HepG2 (cell line): ENCODE results near the gene WNK4. TPM values are rescaled to one million over a fixed set of nuclear protein-coding genes. Genes with fewer than 3 reads are reported as not detected.

Source experiments
- DNMT3B ChIP-seq: conservative IDR thresholded peaks from 2 replicates; pipeline ENCODE4 v1.6.1; 2016; ENCODE audit warnings: missing biosample characterization, control low read depth
- PHF21A ChIP-seq: sonication (generic); formaldehyde crosslinking; IDR thresholded peaks from 2 replicates; pipeline ENCODE4 v1.5.0; 2020; ENCODE audit warnings: mild to moderate bottlenecking, missing genetic modification reagents
- REPIN1 ChIP-seq: sonication (generic); formaldehyde crosslinking; IDR thresholded peaks from 2 replicates; pipeline ENCODE4 v1.8.0; 2022; ENCODE audit warnings: missing genetic modification reagents, low read depth, mild to moderate bottlenecking, borderline replicate concordance
- ZMYM2 ChIP-seq: sonication (generic); formaldehyde crosslinking; IDR thresholded peaks from 2 replicates; pipeline ENCODE4 v1.8.0; 2022; ENCODE audit warnings: mild to moderate bottlenecking, missing genetic modification reagents
- ZNF20 ChIP-seq: sonication (generic); formaldehyde crosslinking; IDR thresholded peaks from 2 replicates; pipeline ENCODE4 v1.4.0; 2020; ENCODE audit warnings: mild to moderate bottlenecking, moderate library complexity, missing genetic modification reagents
- ZNF263 ChIP-seq: sonication (generic); formaldehyde crosslinking; IDR thresholded peaks from 2 replicates; pipeline ENCODE4 v1.4.0; 2020; ENCODE audit warnings: missing genetic modification reagents
- ZNF33A ChIP-seq: sonication (generic); formaldehyde crosslinking; IDR thresholded peaks from 2 replicates; pipeline ENCODE4 v1.5.1; 2020; ENCODE audit warnings: missing genetic modification reagents, mild to moderate bottlenecking, moderate library complexity, borderline replicate concordance
- polyA plus RNA-seq, 8 experiments: library from polyadenylated mRNA; depleted of rRNA in 3 of 8; stranded (reverse) in 7 of 8; unstranded in 1 of 8; fragments of >200 nt; fragmentation: Illumina TruSeq in 4 of 8; extraction: Trizol in 4 of 8; gene quantifications; 2 replicates each; pipeline versions ENCODE4 v1.2.1 to v1.2.3, GENCODE V29; 2011 to 2016; ENCODE audit warnings: low read depth in 4 of 8, missing spikeins in 1 of 8, mixed read lengths in 1 of 8; ENCODE audit not compliant: insufficient read depth in 1 of 8
- total RNA-seq, 5 experiments: library from RNA; depleted of rRNA; stranded (reverse); fragments of >200 nt; fragmentation: Illumina TruSeq; extraction: Trizol; gene quantifications; 2 replicates each; pipeline ENCODE4 v1.2.3, GENCODE V29; 2016; ENCODE audit warnings: low read depth in 1 of 5
- TF ChIP-seq, protein P1 (sequence below): sonication (generic); formaldehyde crosslinking; IDR thresholded peaks from 2 replicates; pipeline ENCODE4 v1.5.0; 2020; ENCODE audit warnings: mild to moderate bottlenecking, missing genetic modification reagents, borderline replicate concordance
- TF ChIP-seq, protein P2 (sequence below): sonication (generic); formaldehyde crosslinking; conservative IDR thresholded peaks from 2 replicates; pipeline ENCODE4 v1.8.0; 2022; ENCODE audit warnings: mild to moderate bottlenecking, moderate library complexity, missing genetic modification reagents
- TF ChIP-seq, protein P3 (sequence below): sonication (generic); formaldehyde crosslinking; IDR thresholded peaks from 2 replicates; pipeline ENCODE4 v1.4.0; 2020; ENCODE audit warnings: mild to moderate bottlenecking, missing genetic modification reagents
- TF ChIP-seq, protein P4 (sequence below): sonication (generic); formaldehyde crosslinking; conservative IDR thresholded peaks from 2 replicates; pipeline ENCODE4 v1.5.0; 2020; ENCODE audit warnings: missing genetic modification reagents
- TF ChIP-seq, protein P5 (sequence below): IDR thresholded peaks from 2 replicates; pipeline ENCODE4 v1.6.1; 2016; ENCODE audit warnings: mild to moderate bottlenecking
- TF ChIP-seq, protein P6 (sequence below): sonication (generic); formaldehyde crosslinking; IDR thresholded peaks from 2 replicates; pipeline ENCODE4 v1.4.0; 2020; ENCODE audit warnings: mild to moderate bottlenecking, missing genetic modification reagents

WNK4 gene
- total and polyA plus RNA-seq, 2 of the 13 experiments (the other 11 are each of a cell fraction or from before 2014, with no cell fraction given): 2.7 to 13.7 TPM

DNA sequence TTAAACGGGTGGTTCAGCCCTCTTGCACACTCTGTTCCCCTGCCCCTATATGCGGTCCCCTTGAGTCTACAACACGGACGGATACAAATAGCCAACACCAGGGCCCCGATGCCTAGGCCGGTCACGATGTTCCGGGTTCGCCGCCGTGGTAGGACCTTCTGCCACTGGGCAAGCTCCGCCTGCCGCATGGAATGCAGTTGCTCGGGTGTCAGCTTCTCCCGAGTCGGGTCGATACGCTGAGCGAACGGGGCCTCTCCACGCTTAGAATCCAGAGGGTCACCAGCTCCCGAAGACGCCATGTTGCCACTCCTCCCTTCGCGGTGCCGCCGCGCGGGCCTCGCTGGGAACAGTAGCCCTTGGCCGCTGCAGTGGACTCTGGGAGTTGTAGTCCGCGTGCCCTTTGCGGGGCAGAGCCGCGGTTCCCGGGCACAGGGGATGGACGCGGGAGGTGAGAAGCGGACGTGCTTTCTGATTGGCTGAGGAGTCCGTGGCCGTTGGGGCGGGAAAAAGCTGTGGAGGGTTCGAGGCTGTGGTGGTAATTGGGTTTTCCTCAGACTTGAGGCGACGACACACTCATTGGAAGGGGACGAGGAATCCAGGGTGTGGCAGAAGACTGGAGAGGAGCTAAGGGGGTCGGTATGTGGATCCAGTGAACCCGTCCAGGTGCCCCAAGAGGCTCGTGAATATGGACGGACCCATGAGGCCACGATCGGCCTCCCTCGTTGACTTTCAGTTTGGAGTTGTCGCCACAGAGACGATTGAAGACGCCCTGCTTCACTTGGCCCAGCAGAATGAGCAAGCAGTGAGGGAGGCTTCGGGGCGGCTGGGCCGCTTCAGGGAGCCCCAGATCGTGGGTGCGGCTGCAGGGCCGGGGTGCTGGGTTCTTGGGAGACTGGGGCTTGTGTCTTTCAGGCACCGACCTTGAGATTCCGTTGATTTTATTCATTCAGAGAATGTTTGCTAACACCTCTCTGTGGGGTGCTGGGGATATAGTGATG, 18.3 kb downstream of the WNK4 start, which contains the start of the genes CNTD1 and COA3 (continued):
- TF ChIP-seq, protein P1, sequence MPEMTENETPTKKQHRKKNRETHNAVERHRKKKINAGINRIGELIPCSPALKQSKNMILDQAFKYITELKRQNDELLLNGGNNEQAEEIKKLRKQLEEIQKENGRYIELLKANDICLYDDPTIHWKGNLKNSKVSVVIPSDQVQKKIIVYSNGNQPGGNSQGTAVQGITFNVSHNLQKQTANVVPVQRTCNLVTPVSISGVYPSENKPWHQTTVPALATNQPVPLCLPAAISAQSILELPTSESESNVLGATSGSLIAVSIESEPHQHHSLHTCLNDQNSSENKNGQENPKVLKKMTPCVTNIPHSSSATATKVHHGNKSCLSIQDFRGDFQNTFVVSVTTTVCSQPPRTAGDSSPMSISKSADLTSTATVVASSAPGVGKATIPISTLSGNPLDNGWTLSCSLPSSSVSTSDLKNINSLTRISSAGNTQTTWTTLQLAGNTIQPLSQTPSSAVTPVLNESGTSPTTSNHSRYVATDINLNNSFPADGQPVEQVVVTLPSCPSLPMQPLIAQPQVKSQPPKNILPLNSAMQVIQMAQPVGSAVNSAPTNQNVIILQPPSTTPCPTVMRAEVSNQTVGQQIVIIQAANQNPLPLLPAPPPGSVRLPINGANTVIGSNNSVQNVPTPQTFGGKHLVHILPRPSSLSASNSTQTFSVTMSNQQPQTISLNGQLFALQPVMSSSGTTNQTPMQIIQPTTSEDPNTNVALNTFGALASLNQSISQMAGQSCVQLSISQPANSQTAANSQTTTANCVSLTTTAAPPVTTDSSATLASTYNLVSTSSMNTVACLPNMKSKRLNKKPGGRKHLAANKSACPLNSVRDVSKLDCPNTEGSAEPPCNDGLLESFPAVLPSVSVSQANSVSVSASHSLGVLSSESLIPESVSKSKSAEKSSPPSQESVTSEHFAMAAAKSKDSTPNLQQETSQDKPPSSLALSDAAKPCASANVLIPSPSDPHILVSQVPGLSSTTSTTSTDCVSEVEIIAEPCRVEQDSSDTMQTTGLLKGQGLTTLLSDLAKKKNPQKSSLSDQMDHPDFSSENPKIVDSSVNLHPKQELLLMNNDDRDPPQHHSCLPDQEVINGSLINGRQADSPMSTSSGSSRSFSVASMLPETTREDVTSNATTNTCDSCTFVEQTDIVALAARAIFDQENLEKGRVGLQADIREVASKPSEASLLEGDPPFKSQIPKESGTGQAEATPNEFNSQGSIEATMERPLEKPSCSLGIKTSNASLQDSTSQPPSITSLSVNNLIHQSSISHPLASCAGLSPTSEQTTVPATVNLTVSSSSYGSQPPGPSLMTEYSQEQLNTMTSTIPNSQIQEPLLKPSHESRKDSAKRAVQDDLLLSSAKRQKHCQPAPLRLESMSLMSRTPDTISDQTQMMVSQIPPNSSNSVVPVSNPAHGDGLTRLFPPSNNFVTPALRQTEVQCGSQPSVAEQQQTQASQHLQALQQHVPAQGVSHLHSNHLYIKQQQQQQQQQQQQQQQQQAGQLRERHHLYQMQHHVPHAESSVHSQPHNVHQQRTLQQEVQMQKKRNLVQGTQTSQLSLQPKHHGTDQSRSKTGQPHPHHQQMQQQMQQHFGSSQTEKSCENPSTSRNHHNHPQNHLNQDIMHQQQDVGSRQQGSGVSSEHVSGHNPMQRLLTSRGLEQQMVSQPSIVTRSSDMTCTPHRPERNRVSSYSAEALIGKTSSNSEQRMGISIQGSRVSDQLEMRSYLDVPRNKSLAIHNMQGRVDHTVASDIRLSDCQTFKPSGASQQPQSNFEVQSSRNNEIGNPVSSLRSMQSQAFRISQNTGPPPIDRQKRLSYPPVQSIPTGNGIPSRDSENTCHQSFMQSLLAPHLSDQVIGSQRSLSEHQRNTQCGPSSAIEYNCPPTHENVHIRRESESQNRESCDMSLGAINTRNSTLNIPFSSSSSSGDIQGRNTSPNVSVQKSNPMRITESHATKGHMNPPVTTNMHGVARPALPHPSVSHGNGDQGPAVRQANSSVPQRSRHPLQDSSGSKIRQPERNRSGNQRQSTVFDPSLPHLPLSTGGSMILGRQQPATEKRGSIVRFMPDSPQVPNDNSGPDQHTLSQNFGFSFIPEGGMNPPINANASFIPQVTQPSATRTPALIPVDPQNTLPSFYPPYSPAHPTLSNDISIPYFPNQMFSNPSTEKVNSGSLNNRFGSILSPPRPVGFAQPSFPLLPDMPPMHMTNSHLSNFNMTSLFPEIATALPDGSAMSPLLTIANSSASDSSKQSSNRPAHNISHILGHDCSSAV: no peak
- TF ChIP-seq, protein P2, sequence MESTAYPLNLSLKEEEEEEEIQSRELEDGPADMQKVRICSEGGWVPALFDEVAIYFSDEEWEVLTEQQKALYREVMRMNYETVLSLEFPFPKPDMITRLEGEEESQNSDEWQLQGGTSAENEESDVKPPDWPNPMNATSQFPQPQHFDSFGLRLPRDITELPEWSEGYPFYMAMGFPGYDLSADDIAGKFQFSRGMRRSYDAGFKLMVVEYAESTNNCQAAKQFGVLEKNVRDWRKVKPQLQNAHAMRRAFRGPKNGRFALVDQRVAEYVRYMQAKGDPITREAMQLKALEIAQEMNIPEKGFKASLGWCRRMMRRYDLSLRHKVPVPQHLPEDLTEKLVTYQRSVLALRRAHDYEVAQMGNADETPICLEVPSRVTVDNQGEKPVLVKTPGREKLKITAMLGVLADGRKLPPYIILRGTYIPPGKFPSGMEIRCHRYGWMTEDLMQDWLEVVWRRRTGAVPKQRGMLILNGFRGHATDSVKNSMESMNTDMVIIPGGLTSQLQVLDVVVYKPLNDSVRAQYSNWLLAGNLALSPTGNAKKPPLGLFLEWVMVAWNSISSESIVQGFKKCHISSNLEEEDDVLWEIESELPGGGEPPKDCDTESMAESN (CRISPR knock-in tag): peak; percentile 96
- TF ChIP-seq ZNF20 (CRISPR knock-in tag) (no peak), REPIN1 (peak; percentile 82), PHF21A (peak; percentile 88; the same call in 1 of the 2 replicates), ZMYM2 (CRISPR knock-in tag) (peak; percentile 97), ZNF263 (CRISPR knock-in tag) (peak; percentile 30; the same call in 1 of the 2 replicates), ZNF33A (CRISPR knock-in tag) (no peak), DNMT3B (peak; percentile 81)
- TF ChIP-seq, protein P3, sequence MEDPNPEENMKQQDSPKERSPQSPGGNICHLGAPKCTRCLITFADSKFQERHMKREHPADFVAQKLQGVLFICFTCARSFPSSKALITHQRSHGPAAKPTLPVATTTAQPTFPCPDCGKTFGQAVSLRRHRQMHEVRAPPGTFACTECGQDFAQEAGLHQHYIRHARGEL: peak; percentile 89
- TF ChIP-seq, protein P4, sequence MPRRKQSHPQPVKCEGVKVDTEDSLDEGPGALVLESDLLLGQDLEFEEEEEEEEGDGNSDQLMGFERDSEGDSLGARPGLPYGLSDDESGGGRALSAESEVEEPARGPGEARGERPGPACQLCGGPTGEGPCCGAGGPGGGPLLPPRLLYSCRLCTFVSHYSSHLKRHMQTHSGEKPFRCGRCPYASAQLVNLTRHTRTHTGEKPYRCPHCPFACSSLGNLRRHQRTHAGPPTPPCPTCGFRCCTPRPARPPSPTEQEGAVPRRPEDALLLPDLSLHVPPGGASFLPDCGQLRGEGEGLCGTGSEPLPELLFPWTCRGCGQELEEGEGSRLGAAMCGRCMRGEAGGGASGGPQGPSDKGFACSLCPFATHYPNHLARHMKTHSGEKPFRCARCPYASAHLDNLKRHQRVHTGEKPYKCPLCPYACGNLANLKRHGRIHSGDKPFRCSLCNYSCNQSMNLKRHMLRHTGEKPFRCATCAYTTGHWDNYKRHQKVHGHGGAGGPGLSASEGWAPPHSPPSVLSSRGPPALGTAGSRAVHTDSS (CRISPR knock-in tag): 0 out of 2 replicates have a peak, but pooled peaks have one; percentile 23
- TF ChIP-seq, protein P5, sequence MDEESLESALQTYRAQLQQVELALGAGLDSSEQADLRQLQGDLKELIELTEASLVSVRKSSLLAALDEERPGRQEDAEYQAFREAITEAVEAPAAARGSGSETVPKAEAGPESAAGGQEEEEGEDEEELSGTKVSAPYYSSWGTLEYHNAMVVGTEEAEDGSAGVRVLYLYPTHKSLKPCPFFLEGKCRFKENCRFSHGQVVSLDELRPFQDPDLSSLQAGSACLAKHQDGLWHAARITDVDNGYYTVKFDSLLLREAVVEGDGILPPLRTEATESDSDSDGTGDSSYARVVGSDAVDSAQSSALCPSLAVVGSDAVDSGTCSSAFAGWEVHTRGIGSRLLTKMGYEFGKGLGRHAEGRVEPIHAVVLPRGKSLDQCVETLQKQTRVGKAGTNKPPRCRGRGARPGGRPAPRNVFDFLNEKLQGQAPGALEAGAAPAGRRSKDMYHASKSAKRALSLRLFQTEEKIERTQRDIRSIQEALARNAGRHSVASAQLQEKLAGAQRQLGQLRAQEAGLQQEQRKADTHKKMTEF (CRISPR knock-in tag): peak; percentile 84
- TF ChIP-seq, protein P6, sequence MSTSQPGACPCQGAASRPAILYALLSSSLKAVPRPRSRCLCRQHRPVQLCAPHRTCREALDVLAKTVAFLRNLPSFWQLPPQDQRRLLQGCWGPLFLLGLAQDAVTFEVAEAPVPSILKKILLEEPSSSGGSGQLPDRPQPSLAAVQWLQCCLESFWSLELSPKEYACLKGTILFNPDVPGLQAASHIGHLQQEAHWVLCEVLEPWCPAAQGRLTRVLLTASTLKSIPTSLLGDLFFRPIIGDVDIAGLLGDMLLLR (CRISPR knock-in tag): peak; percentile 95
